ENCODE data around the gene CTDSPL. TPM values are rescaled to one million over a fixed set of nuclear protein-coding genes. Genes with fewer than 3 reads are reported as not detected.

CTDSPL gene
- total and polyA plus RNA-seq, 2 of the 8 experiments (the other 6 are each of a cell fraction or from before 2014, with no cell fraction given) = 20.3 to 42.2 TPM

DNA sequence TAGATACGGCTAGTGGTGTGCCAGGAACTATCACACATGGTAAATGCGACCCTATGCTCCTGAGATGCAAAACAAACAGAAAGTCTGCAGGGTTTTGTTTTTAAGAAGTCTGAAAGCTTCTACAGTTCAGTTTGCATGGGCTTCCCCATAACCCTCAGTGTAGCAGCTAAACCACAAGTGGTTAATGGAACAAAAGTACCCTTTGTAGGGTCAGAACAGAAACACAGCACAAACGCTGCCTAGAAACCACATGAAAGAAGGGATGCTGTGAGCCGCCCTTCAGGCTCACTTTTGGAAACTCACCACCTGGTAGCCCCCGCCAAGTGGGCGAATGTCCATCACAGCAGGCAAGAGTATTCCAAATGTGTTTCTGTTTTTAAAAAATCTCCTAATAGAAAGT, 46.2 kb downstream of the CTDSPL start:
- Histone ChIP-seq H3K9ac (replicated peaks in 1 of 4; ENCODE audit: extremely low read depth in 1 of 4, low read depth in 3 of 4, low read length in 3 of 4) (no peak overlapping the region), H3K23me2 (ENCODE audit: low read depth, low read length) (no peaks in the 10 kb centered on the region), H3K4me2 (ENCODE audit: insufficient read depth in 1 of 2, low read depth in 2 of 2, low read length in 2 of 2) (no peak overlapping the region), H2BK5ac (ENCODE audit: low read depth, low read length) (no peak overlapping the region), H3K4me1 (replicated peaks in 1 of 4; ENCODE audit: control insufficient read depth in 3 of 4, insufficient read depth in 4 of 4, low read length in 3 of 4) (peaks cover 1 to 14% (median 9%) of the 10 kb centered on the region in 4 experiments; a peak in 6 of 7 replicates), H3K36me3 (ENCODE audit: control insufficient read depth in 2 of 4, insufficient read depth in 4 of 4, low read length in 3 of 4) (no peaks in the 10 kb centered on the region), H3K18ac (ENCODE audit: extremely low read depth, low read length) (no peak overlapping the region), H3K4ac (replicated peaks; ENCODE audit: insufficient read length, low read depth, low read length) (no peak overlapping the region), H3K79me2 (ENCODE audit: control insufficient read depth in 1 of 2, insufficient read depth in 2 of 2, low read length in 2 of 2) (0 out of 4 replicates have a peak, but pooled peaks cover 0 to 4% of the 10 kb centered on the region in 2 experiments), H3K23ac (ENCODE audit: insufficient read length) (no peak overlapping the region), H3K79me1 (ENCODE audit: low read depth, low read length) (no peaks in the 10 kb centered on the region), H3K27ac (ENCODE audit: low read depth, low read length) (no peak overlapping the region), H3K27me3 (replicated peaks in 1 of 4; ENCODE audit: control insufficient read depth in 3 of 4, extremely low read depth in 1 of 4, insufficient read depth in 3 of 4, low read length in 3 of 4) (no peaks in the 10 kb centered on the region), H3K14ac (ENCODE audit: insufficient read length) (no peak overlapping the region), H2BK120ac (replicated peaks; ENCODE audit: low read depth, low read length) (no peak overlapping the region), H4K91ac (replicated peaks; ENCODE audit: insufficient read length, low read length) (no peak overlapping the region), H2AFZ (ENCODE audit: low read length) (no peak overlapping the region), H4K20me1 (replicated peaks in 1 of 2; ENCODE audit: control insufficient read depth in 1 of 2, insufficient read depth in 2 of 2, low read length in 2 of 2) (peaks cover 0 to 3% of the 10 kb centered on the region in 2 experiments), H4K5ac (ENCODE audit: insufficient read length, low read depth, low read length) (no peak overlapping the region), H2BK20ac (ENCODE audit: low read length) (no peak overlapping the region), H2BK15ac (ENCODE audit: low read length) (no peak overlapping the region), H4K8ac (ENCODE audit: extremely low read depth, insufficient read depth, low read length) (no peak overlapping the region), H3K9me3 (ENCODE audit: insufficient read depth in 2 of 2, low read depth in 1 of 2, low read length in 1 of 2) (no peaks in the 10 kb centered on the region), H3K4me3 (ENCODE audit: extremely low read depth in 1 of 4, insufficient read depth in 2 of 4, low read depth in 3 of 4, low read length in 4 of 4) (no peak overlapping the region), H3K56ac (replicated peaks; ENCODE audit: insufficient read length, low read depth, low read length) (no peak overlapping the region), H2BK12ac (ENCODE audit: low read depth, low read length) (no peak overlapping the region), H2AK5ac (ENCODE audit: low read depth, low read length) (no peak overlapping the region)
- WGBS, 2 experiments (ENCODE audit: extremely low coverage in 1 of 2, insufficient coverage in 1 of 2, insufficient read length in 1 of 2, insufficient replicate concordance in 2 of 2, low coverage in 1 of 2, low lambda C conversion rate in 2 of 2, missing lambda C conversion rate in 1 of 2) = 90% methylated on average over 6 of the region's 6 CpGs; no CpG with 5 or more reads in 1 of the 2 experiments
- FAIRE-seq = no peak
- POLR2A ChIA-PET (ENCODE audit: partially characterized antibody) = no interaction called here
- no peak for DNase-seq (ENCODE audit: low read depth in 1 of 2, low spot score in 2 of 2)
- CTCF ChIA-PET (ENCODE audit: partially characterized antibody) = interaction anchor here (1.0 to 7.3 kb wide), 3 partner anchors 8 to 59 kb away, joined by 3 to 50 read pairs (median 4); no protein-coding TSS in a partner anchor
- TF ChIP-seq POLR2AphosphoS5 (IDR thresholded peaks at IDR 0.05; ENCODE audit: low read depth, low read length) = no peak
- TF ChIP-seq KDM1A (IDR thresholded peaks at IDR 0.05; ENCODE audit: borderline replicate concordance, low read length) = no peak
- TF ChIP-seq BRCA1 (IDR thresholded peaks at IDR 0.05; ENCODE audit: low read depth, low read length) = no peak
- TF ChIP-seq TAF7 (optimal IDR thresholded peaks at IDR 0.05; ENCODE audit: borderline replicate concordance, low read depth, low read length) = no peak
- TF ChIP-seq USF2 (IDR thresholded peaks at IDR 0.05; ENCODE audit: low read length) = no peak
- no peak for TF ChIP-seq CHD2 (IDR thresholded peaks at IDR 0.05; ENCODE audit: low read length)
- TF ChIP-seq CTBP2 (IDR thresholded peaks at IDR 0.05; ENCODE audit: borderline replicate concordance, insufficient read depth, insufficient read length, low read length) = no peak
- no peak for TF ChIP-seq BCL11A (IDR thresholded peaks at IDR 0.05; ENCODE audit: low read depth in 2 of 2, low read length in 2 of 2)
- no peak for TF ChIP-seq EZH2 (IDR thresholded peaks at IDR 0.05; ENCODE audit: low read depth, low read length, severe bottlenecking)
- no peak for TF ChIP-seq POU5F1 (IDR thresholded peaks at IDR 0.05; ENCODE audit: low read depth, low read length)
- no peak for TF ChIP-seq SP1 (IDR thresholded peaks at IDR 0.05; ENCODE audit: low read depth, low read length)
- TF ChIP-seq RNF2 (IDR thresholded peaks at IDR 0.05; ENCODE audit: borderline replicate concordance, low read depth, low read length, missing control alignments, poor library complexity, severe bottlenecking) = no peak
- no peak for TF ChIP-seq SIRT6 (IDR thresholded peaks at IDR 0.05; ENCODE audit: low read length)
